Astrocyte of the hippocampus (primary cell): ENCODE data around the gene GTF3A.
A peak's percentile ranks its signal among the peaks of the same experiment; 100 is the strongest.

ENCODE experiments used
- DNase-seq: peaks from one replicate; pipeline ENCODE4 v3.0.0; 2011; ENCODE audit warnings: low read depth, low spot score

GTF3A gene

GRCh38 chr13:27405546-27406134 lies 18.8 kb upstream of the GTF3A start:
- DNase-seq = no peak

GRCh38 chr13:27406178-27406939 lies 18.1 kb upstream of the GTF3A start:
- DNase-seq = peak; percentile 57

GRCh38 chr13:27408074-27408473 lies 16.3 kb upstream of the GTF3A start:
- DNase-seq = no peak

- no peak for DNase-seq
Measured at GRCh38 chr13:27409013-27409412, 15.4 kb upstream of the GTF3A start.

- no peak for DNase-seq
Measured at GRCh38 chr13:27411341-27411740, 13.1 kb upstream of the GTF3A start.

DNA sequence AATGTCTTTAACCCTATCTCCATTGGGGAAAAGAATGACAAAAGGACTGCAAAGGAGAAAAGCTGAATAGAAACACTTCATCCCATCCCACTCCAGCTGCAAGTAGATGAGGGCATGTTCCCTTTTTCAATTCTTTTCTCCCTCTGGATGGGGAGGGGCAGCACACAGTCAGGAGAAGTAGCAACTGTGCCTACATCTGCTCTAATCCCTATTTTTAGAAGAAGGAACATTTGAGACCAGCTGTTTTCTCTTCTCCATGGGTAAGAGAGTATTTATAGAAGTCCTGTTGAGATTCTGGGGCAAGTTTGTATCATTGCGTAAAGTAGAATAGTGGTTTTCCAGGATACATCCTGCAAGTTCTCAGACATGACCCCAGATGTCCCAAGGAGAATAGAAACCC lies 9.3 kb upstream of the GTF3A start:
- no peak for DNase-seq

- DNase-seq = peak; percentile 24
Measured at GRCh38 chr13:27419328-27419727, 5.1 kb upstream of the GTF3A start.

- no peak for DNase-seq
Measured at GRCh38 chr13:27421101-27421871, 3.1 kb upstream of the GTF3A start.

GRCh38 chr13:27423333-27423732 lies 1.1 kb upstream of the GTF3A start:
- no peak for DNase-seq

- peak; percentile 41 for DNase-seq
Measured at GRCh38 chr13:27425158-27425917, 919 bp downstream of the GTF3A start.

- DNase-seq = peak; percentile 86
Measured at GRCh38 chr13:27425918-27426630, 1.7 kb downstream of the GTF3A start.

DNA sequence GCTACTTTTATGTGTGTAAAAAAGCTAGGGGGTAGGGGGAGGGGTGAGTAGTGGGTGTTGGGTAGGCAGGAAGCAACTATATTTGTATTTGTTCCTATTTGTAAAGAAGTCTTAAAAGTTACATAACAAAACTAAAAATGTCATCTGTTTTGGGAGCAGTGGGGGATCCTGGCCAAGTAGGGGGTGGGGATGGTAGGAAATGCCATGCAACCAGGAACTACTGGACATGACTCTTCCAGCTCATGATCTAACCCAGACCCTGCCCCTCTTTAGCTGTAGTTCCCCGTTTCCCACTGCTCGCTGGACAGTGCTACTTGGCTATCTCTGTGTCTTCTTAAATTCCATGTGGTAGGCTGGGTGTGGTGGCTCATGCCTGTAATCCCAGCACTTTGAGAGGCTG lies 3.2 kb downstream of the GTF3A start:
- DNase-seq = no peak

DNA sequence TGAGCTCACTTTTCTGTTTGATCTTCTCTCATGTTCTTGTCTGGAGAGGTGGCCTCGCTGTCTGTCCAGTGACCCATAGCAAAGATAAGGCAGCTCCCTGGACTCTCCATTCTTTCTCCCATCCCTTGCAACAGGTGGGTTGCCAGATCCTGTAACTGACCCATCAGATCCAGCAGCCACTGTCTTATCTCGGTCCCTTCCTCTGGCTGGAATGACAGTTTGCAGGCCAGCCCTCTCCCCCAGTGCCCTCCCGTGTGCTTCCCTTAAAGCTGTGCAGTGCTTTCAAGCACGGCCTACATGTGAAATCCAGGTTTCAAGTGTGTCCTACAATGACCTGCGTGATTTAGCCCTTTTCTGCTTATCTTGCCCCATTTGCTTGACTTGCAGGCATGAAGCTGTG lies 3.7 kb downstream of the GTF3A start:
- DNase-seq = no peak

DNA sequence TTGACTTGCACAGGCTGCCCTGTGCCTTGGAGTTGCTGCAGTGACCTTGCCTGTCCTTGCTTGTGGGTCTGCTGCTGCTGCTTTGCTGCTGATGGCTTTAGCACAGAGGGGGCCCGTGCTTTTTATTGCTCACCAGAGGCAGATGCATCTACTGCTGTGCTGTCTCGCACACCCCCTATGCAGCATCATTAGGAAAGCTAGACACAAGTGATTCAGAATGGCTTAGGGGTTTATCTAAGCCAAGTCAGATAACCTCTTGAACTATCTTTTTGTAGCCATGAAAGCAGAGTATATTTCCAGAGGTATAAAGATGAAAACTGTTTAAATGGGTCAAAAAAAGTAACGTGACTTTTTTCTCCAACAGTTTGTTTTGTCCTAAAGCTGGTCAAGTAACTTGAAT lies 7.8 kb downstream of the GTF3A start:
- DNase-seq = no peak

DNA sequence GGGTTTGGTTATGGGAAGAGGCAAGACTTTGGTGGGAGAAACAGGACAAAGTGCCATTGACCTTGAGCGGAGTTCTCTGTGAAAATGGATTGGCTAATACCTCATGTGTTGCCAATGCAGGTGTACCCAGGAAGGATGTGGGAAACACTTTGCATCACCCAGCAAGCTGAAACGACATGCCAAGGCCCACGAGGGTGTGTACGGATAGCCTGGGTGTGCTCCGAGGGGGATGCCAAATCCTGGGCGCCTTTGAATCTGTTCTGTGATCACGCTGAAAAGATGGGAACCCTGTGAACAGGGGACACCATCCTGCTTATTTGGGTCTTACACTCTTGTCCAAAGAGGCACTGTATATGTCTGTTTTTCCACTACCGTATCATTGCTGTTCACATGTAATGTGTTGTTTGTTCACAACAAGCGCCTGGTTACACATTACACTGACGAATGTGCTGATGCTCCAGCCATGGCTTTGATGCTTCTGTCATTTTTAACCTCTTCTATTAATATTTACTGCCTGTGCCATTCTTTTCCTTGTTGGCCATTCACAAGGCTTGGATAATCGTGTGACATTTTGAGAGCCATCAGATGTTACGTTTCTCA lies 8.3 kb downstream of the GTF3A start:
- no peak for DNase-seq

DNA sequence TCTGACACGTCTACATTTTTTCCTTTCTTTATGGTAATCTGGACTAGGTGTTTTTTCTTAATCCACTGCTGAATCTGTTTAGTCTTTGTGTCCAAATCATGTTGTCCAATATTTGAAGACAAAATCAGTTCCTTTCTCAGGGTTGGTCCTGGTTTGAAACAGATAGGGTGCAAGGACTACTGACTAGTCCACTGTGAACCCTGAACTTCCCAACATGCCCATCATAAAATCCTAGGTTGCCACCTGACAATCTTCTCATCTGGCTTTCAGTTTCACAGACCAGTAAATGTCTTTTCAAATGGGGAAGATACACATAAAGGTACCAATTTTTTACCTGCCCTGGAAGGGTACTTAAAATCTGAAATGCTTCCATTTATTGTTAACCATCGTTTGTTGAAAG lies 12.7 kb downstream of the GTF3A start:
- no peak for DNase-seq

DNA sequence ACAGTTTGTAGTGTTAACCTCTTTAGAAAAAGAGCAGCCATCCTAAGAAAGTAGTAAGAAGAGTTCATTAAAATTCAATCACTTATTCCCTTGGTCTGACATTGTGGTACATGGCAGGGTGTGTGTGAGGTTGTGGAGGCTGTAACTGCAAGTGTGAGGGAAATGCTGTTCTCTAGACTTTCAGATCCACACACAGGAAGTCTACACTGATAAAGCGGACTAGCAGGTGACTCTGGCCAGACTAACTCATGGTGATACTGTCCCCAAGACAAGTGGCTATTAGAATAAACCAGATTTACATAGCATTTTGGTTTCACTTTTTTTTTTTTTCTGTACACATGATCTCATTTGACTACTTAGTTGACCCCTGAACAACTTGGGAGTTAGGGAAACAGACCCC lies 16.0 kb downstream of the GTF3A start:
- no peak for DNase-seq

DNA sequence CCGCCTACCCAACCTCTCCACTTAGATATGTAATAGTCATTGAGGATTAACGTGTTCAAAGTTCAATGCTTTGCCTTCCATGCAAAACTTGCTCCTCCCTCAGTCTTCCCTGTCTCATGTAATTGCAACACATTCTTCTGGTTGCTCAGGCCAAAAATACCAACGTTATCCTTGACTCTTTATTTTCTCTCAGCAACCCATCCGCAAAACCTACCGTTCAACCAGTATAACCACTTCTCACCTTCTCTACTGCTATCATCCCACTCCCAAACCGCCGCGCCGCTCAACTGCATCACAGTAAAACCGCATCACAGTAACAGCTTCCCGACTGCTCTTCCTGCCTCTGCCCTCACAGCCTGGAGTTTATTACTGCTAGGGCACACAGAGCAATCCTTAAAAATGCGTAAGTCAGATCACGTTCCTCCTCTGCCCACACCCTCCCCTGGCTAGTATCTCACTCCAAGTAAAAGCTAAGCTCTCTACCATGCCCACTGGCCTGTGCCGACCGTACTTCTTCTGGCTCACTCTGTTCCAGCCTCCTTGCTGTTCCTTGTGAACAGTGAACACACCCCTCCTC lies 17.7 kb downstream of the GTF3A start:
- DNase-seq = no peak

- DNase-seq = no peak
Measured at GRCh38 chr13:27442797-27443196, 18.4 kb downstream of the GTF3A start.

DNA sequence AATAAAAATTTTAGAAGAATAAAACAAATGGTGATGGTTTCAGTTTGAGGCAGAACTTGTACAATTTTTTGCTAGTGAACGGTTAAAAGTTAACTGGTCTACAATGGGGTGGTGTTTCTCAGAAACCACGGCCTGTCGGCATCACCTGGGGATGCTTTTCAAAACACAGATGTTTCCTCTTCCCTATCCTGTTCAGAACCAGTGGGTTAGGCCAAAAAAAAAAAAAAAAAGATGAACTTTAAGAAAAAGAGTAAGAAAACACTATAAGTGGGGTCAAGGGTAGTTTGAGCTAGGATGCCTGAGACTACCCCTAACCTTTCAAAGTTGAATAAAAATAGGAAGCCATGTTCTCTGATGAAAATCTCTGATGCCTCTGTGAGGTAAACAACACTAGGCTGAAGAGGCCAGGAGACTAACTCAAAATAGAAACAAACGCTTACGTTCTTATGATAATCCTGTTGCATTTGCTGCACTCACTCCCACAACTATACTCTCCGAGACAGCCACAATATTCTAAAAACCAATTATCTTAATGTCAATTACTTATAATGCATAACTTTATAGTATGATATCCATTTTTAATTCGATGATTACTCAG lies 22.7 kb downstream of the GTF3A start:
- DNase-seq = no peak
